Pancreas (tissue), 10 donors: Measurements from ENCODE around the gene DENND4B. TPM values are rescaled to one million over a fixed set of nuclear protein-coding genes. Genes with fewer than 3 reads are reported as not detected.

Source experiments
- ATAC-seq, 4 donors: fragments of 200-7000 bp; cut with Tn5 transposase; one replicate each; pipeline versions ENCODE4 v1.8.0 to v1.9.1; 2020; ENCODE audit warnings: mild to moderate bottlenecking in 4 of 4, moderate library complexity in 4 of 4
- DNase-seq, 6 donors: peaks; one replicate each; pipeline ENCODE4 v3.0.0-alpha.2; 2020
- FAIRE-seq: peaks from 2 replicates; lab custom pipeline; 2012; peaks lifted over from hg19 to GRCh38; lab: Jason Lieb, UNC
- H3K27ac ChIP-seq, 4 donors: fragments of 200-600 bp; sonication (generic); 1 replicate in 3 of 4; 2 replicates in 1 of 4; pipeline versions ENCODE4 v1.5.0 to v1.8.0; 2020
- H3K27me3 ChIP-seq, 4 donors: fragments of 200-600 bp; one replicate each; pipeline ENCODE4 v1.8.0; 2021
- H3K36me3 ChIP-seq, 3 donors: fragments of 200-600 bp; sonication (generic) in 1 of 3; one replicate each; pipeline versions ENCODE4 v1.5.0 to v1.8.0; 2020 to 2021
- H3K4me1 ChIP-seq, 3 donors: fragments of 200-600 bp; one replicate each; pipeline ENCODE4 v1.8.0; 2021
- H3K4me3 ChIP-seq, 4 donors: fragments of 200-600 bp; sonication (generic) in 2 of 4; one replicate each; pipeline versions ENCODE4 v1.5.0 to v1.8.0; 2020 to 2021
- H3K9me3 ChIP-seq, 4 donors: fragments of 200-600 bp; one replicate each; pipeline ENCODE4 v1.8.0; 2021
- CTCF ChIP-seq, 4 donors: fragments of 200-600 bp; sonication (generic) in 3 of 4; IDR thresholded peaks; one replicate each; pipeline versions ENCODE4 v1.5.0 to v1.8.0; 2021; ENCODE audit warnings: antibody characterized with exemption in 4 of 4
- WGBS, 2 donors: extraction: QIAGEN DNeasy Blood & Tissue Kit; methylation state at CpG; one replicate each; pipeline ENCODE4 v1.1.7; 2013; 5-methylcytosine and 5-hydroxymethylcytosine counted together
- intact Hi-C, 3 donors: fragments of 100-400 bp; cut with DNase I; formaldehyde crosslinking; loops; one replicate each; pipeline versions ENCODE4 v1.11.1 to v1.14.2; 2022
- polyA plus RNA-seq, 2 donors: library from polyadenylated mRNA; stranded (reverse); fragments of 200-250 nt; gene quantifications; one replicate each; pipeline ENCODE4 v1.2.3, GENCODE V29; 2013
- total RNA-seq, 6 donors: library from RNA; stranded (reverse); fragmentation: NEBNext Ultra II Directional in 4 of 6; extraction: Animal tissue kit (Norgen Biotek cat#: 25700) in 4 of 6; gene quantifications; one replicate each; pipeline versions ENCODE4 v1.2.1 to v1.2.4, GENCODE V29; 2021 to 2023
- donor health status: healthy with polysubstance abuse.
- donor health status: DM: no; HTN: no; CAD: no; lungs with moderate emphysema.
- donor health status: DM: no; HTN: no; CAD: no.
- donor health status: control.
- donor health status: control.
- donor health status: Bipolar disorder and iron deficiency.
- donor health status: DM: yes; HTN: yes; CAD: no.
- donor health status: DM: no; HTN: no; CAD: no.
- donor health status: DM: no; HTN: no; CAD: no.
- donor health status: DM: yes; HTN: yes; CAD: no.

Gene DENND4B
- total and polyA plus RNA-seq, 8 donors = 17.8 to 57.0 (median 23.9) TPM

GRCh38 chr1:153953859-153954365 lies 7.4 kb upstream of the DENND4B start:
- intact Hi-C loops = no loop called here
- Histone ChIP-seq H3K27me3 (no peaks in the 10 kb centered on the region), H3K36me3 (peaks cover 0 to 28% (median 6%) of the 10 kb centered on the region in 3 donors), H3K9me3 (no peaks in the 10 kb centered on the region), H3K27ac (no peak overlapping the region), H3K4me1 (peaks cover 0 to 13% (median 4%) of the 10 kb centered on the region in 3 donors), H3K4me3 (no peak overlapping the region)
- 71% methylated on average over 4 of the region's 4 CpGs for WGBS, 2 donors
- FAIRE-seq (no peak), DNase-seq (peak in 1 of 6 donors; percentile 9), ATAC-seq (no peak)
- TF ChIP-seq CTCF (IDR thresholded peaks at IDR 0.05) = no peak

- WGBS, 2 donors = 87 to 91% methylated on average over 2 of the region's 2 CpGs
- H3K4me1 ChIP-seq = peaks cover 0 to 7% (median 0%) of the 10 kb centered on the region in 3 donors
- H3K36me3 ChIP-seq = peaks cover 0 to 39% (median 6%) of the 10 kb centered on the region in 3 donors
- no peak for TF ChIP-seq CTCF (IDR thresholded peaks at IDR 0.05)
- no peak overlapping the region for H3K27ac ChIP-seq
- no peaks in the 10 kb centered on the region for H3K9me3 ChIP-seq
- H3K4me3 ChIP-seq = no peak overlapping the region
- FAIRE-seq (no peak), DNase-seq (peak in 1 of 6 donors; percentile 52), ATAC-seq (no peak)
- H3K27me3 ChIP-seq = no peaks in the 10 kb centered on the region
- intact Hi-C loops = no loop called here
Observed at GRCh38 chr1:153951801-153952200, 5.3 kb upstream of the DENND4B start.

- H3K4me1 ChIP-seq = peaks cover 0 to 3% (median 0%) of the 10 kb centered on the region in 3 donors
- intact Hi-C loops = no loop called here
- TF ChIP-seq CTCF (IDR thresholded peaks at IDR 0.05) = no peak
- no peak overlapping the region for H3K27ac ChIP-seq
- no peak overlapping the region for H3K4me3 ChIP-seq
- ATAC-seq (no peak), DNase-seq (peak in 1 of 6 donors; percentile 34), FAIRE-seq (no peak)
- peaks cover 0 to 39% (median 6%) of the 10 kb centered on the region in 3 donors for H3K36me3 ChIP-seq
- no peaks in the 10 kb centered on the region for H3K27me3 ChIP-seq
- WGBS, 2 donors = 90 to 92% methylated on average over 11 of the region's 11 CpGs
- H3K9me3 ChIP-seq = no peaks in the 10 kb centered on the region
Observed at GRCh38 chr1:153951183-153951582, 4.7 kb upstream of the DENND4B start.

- DNase-seq (peak; percentile 65 to 89 (median 82)), FAIRE-seq (no peak), ATAC-seq (peak; percentile 70 to 89 (median 79))
- Histone ChIP-seq H3K9me3 (no peaks in the 10 kb centered on the region), H3K4me3 (peak overlapping the region; percentile 85 to 97 (median 94)), H3K36me3 (peaks cover 0 to 22% (median 0%) of the 10 kb centered on the region in 3 donors), H3K27me3 (no peaks in the 10 kb centered on the region), H3K4me1 (no peaks in the 10 kb centered on the region), H3K27ac (peak overlapping the region; percentile 76 to 93 (median 89))
- TF ChIP-seq CTCF (IDR thresholded peaks at IDR 0.05) = no peak
- intact Hi-C loops = loop anchor here in 1 of 3 donors (10.0 kb wide), 2 partner anchors 121 to 151 kb away; no protein-coding TSS in a partner anchor
- 0 to 1% methylated on average over 43 to 95 of the region's 95 CpGs for WGBS, 2 donors
Observed at GRCh38 chr1:153945795-153946621, 510 bp downstream of the DENND4B start.
